K562 (cell line): ENCODE data around the gene NFYC. TPM values are rescaled to one million over a fixed set of nuclear protein-coding genes. Genes with fewer than 3 reads are reported as not detected.

Source experiments
- ATF7 ChIP-seq: fragments of 450-650 bp; IDR thresholded peaks from 2 replicates; pipeline ENCODE4 v1.7.1; 2014; ENCODE audit warnings: mild to moderate bottlenecking, moderate library complexity
- CBX8 ChIP-seq: fragments of 200-600 bp; sonication (generic); IDR thresholded peaks from 2 replicates; pipeline ENCODE4 v1.6.1; 2012; ENCODE audit warnings: borderline replicate concordance, mixed run types, low read depth, mild to moderate bottlenecking, moderate library complexity, mixed read lengths, low read length, control low read depth, inconsistent platforms; ENCODE audit not compliant: poor library complexity, severe bottlenecking; ENCODE audit errors: extremely low read depth
- CEBPB ChIP-seq: fragments of 450-650 bp; IDR thresholded peaks from 2 replicates; pipeline ENCODE4 v1.6.1; 2016; ENCODE audit warnings: missing genetic modification characterization, missing compliant biosample characterization
- CXXC5 ChIP-seq: fragments of 250-450 bp; sonication (Bioruptor Pico); IDR thresholded peaks from 2 replicates; pipeline ENCODE4 v1.8.0; 2022; ENCODE audit warnings: inconsistent platforms, mild to moderate bottlenecking, moderate library complexity
- FOXA3 ChIP-seq, 2 experiments: fragments of 450-650 bp in 1 of 2; sonication (generic) in 1 of 2; formaldehyde crosslinking; IDR thresholded peaks in 1 of 2; conservative IDR thresholded peaks in 1 of 2; 2 replicates each; pipeline versions ENCODE4 v1.4.0 to v1.8.0; 2020 to 2022; ENCODE audit warnings: mild to moderate bottlenecking in 2 of 2, missing genetic modification reagents in 1 of 2
- FUS ChIP-seq: fragments of 200-400 bp; formaldehyde crosslinking; optimal IDR thresholded peaks from 2 replicates; pipeline ENCODE3; 2017; ENCODE audit warnings: low read depth, low read length
- MYC ChIP-seq, 2 experiments: fragments of 250-450 bp in 1 of 2; sonication (Bioruptor Pico) in 1 of 2; IDR thresholded peaks; 2 replicates each; pipeline versions ENCODE4 v1.5.1 to v1.6.1; 2012 to 2021; ENCODE audit warnings: low read depth in 2 of 2, borderline replicate concordance in 1 of 2, improper control_type of control experiment in 1 of 2, low read length in 1 of 2, mild to moderate bottlenecking in 1 of 2, moderate library complexity in 1 of 2
- NBN ChIP-seq: fragments of 450-650 bp; IDR thresholded peaks from 2 replicates; pipeline ENCODE4 v1.6.1; 2016; ENCODE audit warnings: low read depth, mild to moderate bottlenecking
- RAD21 ChIP-seq, 2 experiments: fragments of 250-450 bp in 1 of 2; fragments of 450-650 bp in 1 of 2; sonication (Bioruptor Pico) in 1 of 2; formaldehyde crosslinking in 1 of 2; IDR thresholded peaks in 1 of 2; conservative IDR thresholded peaks in 1 of 2; 2 replicates each; pipeline versions ENCODE4 v1.4.0 to v1.8.0; 2020 to 2022; ENCODE audit warnings: mild to moderate bottlenecking in 2 of 2, moderate library complexity in 1 of 2
- TSHZ1 ChIP-seq: fragments of 250-450 bp; sonication (Bioruptor Pico); IDR thresholded peaks from 2 replicates; pipeline ENCODE4 v1.4.0; 2020; ENCODE audit warnings: mild to moderate bottlenecking, moderate library complexity
- USF1 ChIP-seq: sonication (generic); formaldehyde crosslinking; IDR thresholded peaks from 2 replicates; pipeline ENCODE4 v1.9.0; 2022; ENCODE audit warnings: mild to moderate bottlenecking, missing genetic modification reagents
- XRCC4 ChIP-seq: IDR thresholded peaks from one replicate; pipeline ENCODE4 v1.6.1; 2011; ENCODE audit not compliant: insufficient read depth, insufficient read length; ENCODE audit errors: extremely low read depth
- ZC3H4 ChIP-seq: sonication (generic); formaldehyde crosslinking; IDR thresholded peaks from 2 replicates; pipeline ENCODE4 v1.9.0; 2021; ENCODE audit warnings: missing genetic modification reagents, borderline replicate concordance
- ZKSCAN1 ChIP-seq: fragments of 150-350 bp; IDR thresholded peaks from 2 replicates; pipeline ENCODE4 v1.6.1; 2016; ENCODE audit warnings: low read depth, low read length
- ZNF263 ChIP-seq: sonication (generic); formaldehyde crosslinking; IDR thresholded peaks from 2 replicates; pipeline ENCODE4 v1.8.0; 2022; ENCODE audit warnings: mild to moderate bottlenecking, missing genetic modification reagents, borderline replicate concordance
- ZNF274 ChIP-seq: IDR thresholded peaks from 2 replicates; pipeline ENCODE4 v1.6.1; 2011; ENCODE audit warnings: low read depth, mild to moderate bottlenecking, low read length, moderate library complexity, borderline replicate concordance
- ZNF3 ChIP-seq: fragments of 250-450 bp; sonication (Bioruptor Pico); IDR thresholded peaks from 2 replicates; pipeline ENCODE4 v1.5.0; 2021; ENCODE audit warnings: mild to moderate bottlenecking, moderate library complexity
- polyA plus RNA-seq, 8 experiments: library from polyadenylated mRNA; depleted of rRNA in 4 of 8; stranded (reverse) in 5 of 8; unstranded in 3 of 8; fragments of >200 nt; fragmentation: Nextera tagmentation in 2 of 8; fragmentation: Illumina TruSeq in 1 of 8; extraction: Ambion mirVana in 2 of 8; extraction: Trizol in 1 of 8; gene quantifications; 2 replicates each; pipeline versions ENCODE4 v1.2.1 to v1.2.3, GENCODE V29; 2011 to 2014; ENCODE audit warnings: inconsistent platforms in 1 of 8, missing spikeins in 1 of 8
- total RNA-seq, 7 experiments: library from RNA; depleted of rRNA in 6 of 7; stranded (reverse); fragments of >200 nt in 6 of 7; fragmentation: Illumina TruSeq in 2 of 7; extraction: Trizol in 2 of 7; gene quantifications; 2 replicates each; pipeline versions ENCODE4 v1.2.1 to v1.2.3, GENCODE V29; 2011 to 2021; ENCODE audit warnings: low replicate concordance in 1 of 7
- TF ChIP-seq, protein P1 (sequence below): IDR thresholded peaks from 2 replicates; pipeline ENCODE4 v1.6.1; 2011; ENCODE audit warnings: borderline replicate concordance, low read depth, mild to moderate bottlenecking, moderate library complexity, low read length; ENCODE audit not compliant: insufficient read depth, poor library complexity, severe bottlenecking

NFYC gene
- total and polyA plus RNA-seq, 9 of the 15 experiments (the other 6 are each of a cell fraction or from before 2014, with no cell fraction given): 4.8 to 59.8 (median 41.1) TPM

DNA sequence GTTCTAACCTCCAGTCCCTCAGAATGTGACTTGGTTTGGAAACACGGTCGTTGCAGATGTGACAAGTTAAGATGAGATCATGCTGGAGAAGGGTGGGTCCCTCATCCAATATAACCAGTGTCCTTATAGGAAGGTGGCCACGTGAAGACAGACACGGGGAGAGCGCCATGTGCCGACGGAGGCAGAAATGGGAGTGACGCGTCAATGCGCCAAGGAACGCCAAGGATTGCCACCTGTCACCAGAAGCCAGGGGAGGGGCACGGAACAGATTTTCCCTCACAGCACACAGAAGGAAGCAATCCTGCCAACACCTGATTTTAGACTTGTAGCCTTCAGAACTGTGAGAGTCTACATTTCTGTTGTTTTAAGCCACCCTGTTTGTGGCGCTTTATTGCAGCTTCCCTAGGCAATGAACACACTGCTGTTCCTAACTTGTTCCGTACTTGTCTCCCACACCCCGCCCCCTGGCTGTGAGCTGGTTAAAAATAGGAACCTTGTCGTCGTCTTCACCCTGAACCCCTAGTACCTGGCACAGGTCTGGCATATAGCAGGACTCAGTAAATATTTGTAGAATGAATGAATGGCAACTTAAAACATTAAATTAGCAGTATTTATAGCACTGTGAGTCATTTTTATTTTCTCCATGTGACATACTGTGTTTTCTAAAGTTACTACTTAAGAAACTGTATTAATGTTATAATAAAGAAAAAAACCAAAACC is 40.2 kb upstream of the NFYC start (continued):
- TF ChIP-seq USF1 (CRISPR knock-in tag): peak; percentile 56
- TF ChIP-seq ZNF274: no peak
- TF ChIP-seq CXXC5: no peak
- no peak for TF ChIP-seq ZNF3
- TF ChIP-seq CEBPB (tag): no peak
- peak in 1 of 2 experiments; percentile 32; a peak in 2 of 4 replicates for TF ChIP-seq RAD21 (CRISPR knock-in tag; conservative IDR thresholded peaks at IDR 0.05 in 1 of 2, IDR thresholded peaks at IDR 0.05 in 1 of 2)
- no peak for TF ChIP-seq ATF7
- TF ChIP-seq ZNF263: no peak
- no peak for TF ChIP-seq XRCC4
- no peak for TF ChIP-seq ZC3H4 (CRISPR knock-in tag)
- TF ChIP-seq CBX8: no peak
- TF ChIP-seq ZKSCAN1: no peak
- TF ChIP-seq, protein P1, sequence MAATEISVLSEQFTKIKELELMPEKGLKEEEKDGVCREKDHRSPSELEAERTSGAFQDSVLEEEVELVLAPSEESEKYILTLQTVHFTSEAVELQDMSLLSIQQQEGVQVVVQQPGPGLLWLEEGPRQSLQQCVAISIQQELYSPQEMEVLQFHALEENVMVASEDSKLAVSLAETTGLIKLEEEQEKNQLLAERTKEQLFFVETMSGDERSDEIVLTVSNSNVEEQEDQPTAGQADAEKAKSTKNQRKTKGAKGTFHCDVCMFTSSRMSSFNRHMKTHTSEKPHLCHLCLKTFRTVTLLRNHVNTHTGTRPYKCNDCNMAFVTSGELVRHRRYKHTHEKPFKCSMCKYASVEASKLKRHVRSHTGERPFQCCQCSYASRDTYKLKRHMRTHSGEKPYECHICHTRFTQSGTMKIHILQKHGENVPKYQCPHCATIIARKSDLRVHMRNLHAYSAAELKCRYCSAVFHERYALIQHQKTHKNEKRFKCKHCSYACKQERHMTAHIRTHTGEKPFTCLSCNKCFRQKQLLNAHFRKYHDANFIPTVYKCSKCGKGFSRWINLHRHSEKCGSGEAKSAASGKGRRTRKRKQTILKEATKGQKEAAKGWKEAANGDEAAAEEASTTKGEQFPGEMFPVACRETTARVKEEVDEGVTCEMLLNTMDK: no peak
- no peak for TF ChIP-seq FOXA3 (CRISPR knock-in tag; conservative IDR thresholded peaks at IDR 0.05 in 1 of 2, IDR thresholded peaks at IDR 0.05 in 1 of 2)
- TF ChIP-seq NBN: no peak
- no peak for TF ChIP-seq FUS
- TF ChIP-seq MYC (IDR thresholded peaks at IDR 0.05; ENCODE audit: low read depth, low read length): peak; percentile 44; the same call in 1 of the 2 replicates
- TF ChIP-seq MYC (CRISPR knock-in tag; IDR thresholded peaks at IDR 0.05; ENCODE audit: borderline replicate concordance, low read depth): no peak
- TF ChIP-seq TSHZ1 (CRISPR knock-in tag): no peak
